ENCODE measurements around the gene ACTR6.

Gene ACTR6

DNA sequence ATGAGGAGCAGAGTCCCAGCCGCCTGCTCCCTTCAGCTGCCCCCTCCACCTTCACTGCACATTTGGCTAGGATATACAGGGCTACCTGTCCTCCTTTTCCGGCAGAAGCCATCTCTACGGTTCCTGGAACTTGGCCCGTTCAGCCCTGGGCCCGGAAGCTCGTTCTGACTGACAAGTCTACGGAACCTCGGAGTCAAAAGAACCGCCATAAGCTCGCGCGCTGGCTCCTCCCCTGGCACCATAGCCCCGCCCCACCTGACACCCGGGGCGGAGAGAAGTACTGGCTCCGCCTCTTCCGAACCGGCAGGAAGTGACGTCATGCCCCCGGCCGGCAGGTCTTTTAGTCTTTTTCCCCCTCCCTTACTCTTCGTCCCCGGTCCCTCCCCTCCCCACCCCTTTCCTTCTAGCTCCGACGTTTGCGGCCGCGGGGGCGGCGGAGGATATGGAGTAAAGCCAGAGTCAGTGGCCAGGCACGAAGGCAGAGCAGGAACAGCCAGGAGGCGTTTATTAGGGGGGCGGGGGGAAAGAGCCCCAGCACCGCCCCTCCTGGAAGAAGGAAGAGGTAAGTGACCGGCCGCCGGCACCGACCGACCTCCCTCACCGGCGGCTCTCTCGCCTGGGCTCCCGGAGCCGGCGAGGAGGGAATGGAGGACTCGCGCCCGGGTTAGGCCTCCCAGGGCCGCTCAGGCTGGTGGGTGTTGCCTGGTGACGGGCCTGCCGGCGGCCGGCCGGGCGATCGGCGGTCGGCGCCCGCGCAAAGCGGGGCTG, 66.4 kb downstream of the ACTR6 start, which contains the start of the genes DEPDC4 and SCYL2:
DEPDC4 (minus strand) TSS at position 245 of the 768 bp plus-strand sequence; CDS start at position 242, 3 bp downstream.
SCYL2 (plus strand) TSS at position 343 of the 768 bp plus-strand sequence. CDS start 15,794 bp downstream, outside the sequence.
- no peak for TF ChIP-seq CTCF (IDR thresholded peaks at IDR 0.05)

- no peak for TF ChIP-seq CTCF (IDR thresholded peaks at IDR 0.05)
Measured at GRCh38 chr12:100267603-100268281, 67.1 kb downstream of the ACTR6 start.

DNA sequence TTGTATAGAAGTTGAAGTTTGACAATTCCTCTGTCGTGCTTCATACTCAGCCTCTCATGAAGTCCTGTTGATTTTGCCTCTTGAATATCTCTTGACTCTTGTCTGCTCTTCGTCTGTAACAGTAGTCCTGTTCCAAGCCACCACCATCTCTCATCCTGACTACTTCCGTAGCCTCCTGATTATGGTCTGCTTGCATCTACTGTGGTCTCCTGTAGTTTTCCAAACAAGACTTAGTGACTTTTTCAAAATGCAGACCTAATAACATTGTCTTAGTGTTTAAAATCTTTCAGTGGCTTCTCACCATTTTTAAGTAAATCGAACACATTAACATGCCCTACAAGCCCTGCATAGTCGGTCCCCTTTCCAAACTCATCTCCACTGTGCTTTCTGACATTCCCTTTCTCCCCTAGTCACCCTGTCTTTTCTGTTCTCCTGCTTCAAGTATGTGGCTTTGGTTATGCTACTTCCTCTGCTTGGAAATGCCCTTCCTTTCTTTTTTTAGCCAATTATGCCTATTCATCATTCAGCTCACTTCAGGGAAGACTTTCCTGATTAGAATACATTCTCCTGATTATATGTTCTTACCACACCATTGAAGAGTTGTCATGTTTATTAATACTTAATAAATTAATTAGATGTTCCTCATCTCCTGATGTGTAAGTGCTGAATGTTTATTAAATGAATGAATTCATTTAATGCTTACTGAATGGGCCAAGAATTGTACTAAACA, 68.4 kb downstream of the ACTR6 start:
- TF ChIP-seq CTCF (IDR thresholded peaks at IDR 0.05) = no peak

- TF ChIP-seq CTCF (IDR thresholded peaks at IDR 0.05) = no peak
Measured at GRCh38 chr12:100273782-100274181, 73.2 kb downstream of the ACTR6 start.
